ENCODE results near the gene PNPLA5. TPM values are rescaled to one million over a fixed set of nuclear protein-coding genes. Genes with fewer than 3 reads are reported as not detected.

PNPLA5 gene
- total and polyA plus RNA-seq, 2 donors (not counting 1 experiment from before 2014, with no cell fraction given): 0.33 TPM; not detected in 1

DNA sequence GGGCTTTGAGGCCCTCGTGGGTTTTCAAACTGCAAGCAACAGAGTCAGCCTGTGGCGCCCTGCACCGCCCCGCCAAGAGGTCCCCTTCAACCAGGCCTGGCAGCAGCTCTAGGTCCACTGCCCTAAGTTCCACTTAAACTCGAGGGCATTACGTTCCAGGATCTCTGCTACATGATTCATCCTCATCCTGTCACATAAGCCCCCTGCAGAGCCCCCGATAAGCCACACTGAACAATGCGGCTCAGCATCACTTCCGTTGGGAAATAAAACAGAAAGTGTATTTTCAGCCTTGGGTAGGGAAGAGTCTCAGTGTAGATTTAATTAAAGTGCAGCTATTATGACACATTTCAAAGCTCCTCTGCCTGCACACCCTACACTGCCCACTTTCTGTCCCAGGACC, 54.1 kb downstream of the PNPLA5 start:
- no peak overlapping the region for H3K9ac ChIP-seq (ENCODE audit: insufficient read depth, low read length)
- no peak for DNase-seq (ENCODE audit: low read depth in 2 of 2)
- no peaks in the 10 kb centered on the region for H3K79me2 ChIP-seq (ENCODE audit: control insufficient read depth, insufficient read depth, low read length)
- no peak overlapping the region for H2AFZ ChIP-seq (ENCODE audit: low read length)
- no peak overlapping the region for H3K4me3 ChIP-seq (replicated peaks in 1 of 4; ENCODE audit: control extremely low read depth in 1 of 4, insufficient read depth in 1 of 4, low read depth in 3 of 4, low read length in 4 of 4)
- no peak for TF ChIP-seq EZH2 (IDR thresholded peaks at IDR 0.05; ENCODE audit: low read length, missing control alignments)
- TF ChIP-seq, protein P1, sequence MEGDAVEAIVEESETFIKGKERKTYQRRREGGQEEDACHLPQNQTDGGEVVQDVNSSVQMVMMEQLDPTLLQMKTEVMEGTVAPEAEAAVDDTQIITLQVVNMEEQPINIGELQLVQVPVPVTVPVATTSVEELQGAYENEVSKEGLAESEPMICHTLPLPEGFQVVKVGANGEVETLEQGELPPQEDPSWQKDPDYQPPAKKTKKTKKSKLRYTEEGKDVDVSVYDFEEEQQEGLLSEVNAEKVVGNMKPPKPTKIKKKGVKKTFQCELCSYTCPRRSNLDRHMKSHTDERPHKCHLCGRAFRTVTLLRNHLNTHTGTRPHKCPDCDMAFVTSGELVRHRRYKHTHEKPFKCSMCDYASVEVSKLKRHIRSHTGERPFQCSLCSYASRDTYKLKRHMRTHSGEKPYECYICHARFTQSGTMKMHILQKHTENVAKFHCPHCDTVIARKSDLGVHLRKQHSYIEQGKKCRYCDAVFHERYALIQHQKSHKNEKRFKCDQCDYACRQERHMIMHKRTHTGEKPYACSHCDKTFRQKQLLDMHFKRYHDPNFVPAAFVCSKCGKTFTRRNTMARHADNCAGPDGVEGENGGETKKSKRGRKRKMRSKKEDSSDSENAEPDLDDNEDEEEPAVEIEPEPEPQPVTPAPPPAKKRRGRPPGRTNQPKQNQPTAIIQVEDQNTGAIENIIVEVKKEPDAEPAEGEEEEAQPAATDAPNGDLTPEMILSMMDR (conservative IDR thresholded peaks at IDR 0.05 in 1 of 2, IDR thresholded peaks at IDR 0.05 in 1 of 2; ENCODE audit: low read depth in 1 of 2, low read length in 2 of 2): no peak
- no peaks in the 10 kb centered on the region for H3K27me3 ChIP-seq (ENCODE audit: control insufficient read depth, insufficient read depth, low read length)
- no peaks in the 10 kb centered on the region for H3K4me1 ChIP-seq (ENCODE audit: control insufficient read depth, extremely low read depth, insufficient read depth, low read length)
- no peaks in the 10 kb centered on the region for H3K36me3 ChIP-seq (ENCODE audit: control insufficient read depth, insufficient read depth, low read length)
- H3K9me3 ChIP-seq (ENCODE audit: control insufficient read depth, insufficient read depth, low read depth, low read length): no peaks in the 10 kb centered on the region
- H3K27ac ChIP-seq (ENCODE audit: insufficient read depth, low read length): no peak overlapping the region
- no peak overlapping the region for H3K4me2 ChIP-seq (ENCODE audit: extremely low read depth, insufficient read depth, low read length)
- H4K20me1 ChIP-seq (ENCODE audit: control insufficient read depth, extremely low read depth, insufficient read depth, low read length): no peaks in the 10 kb centered on the region

DNA sequence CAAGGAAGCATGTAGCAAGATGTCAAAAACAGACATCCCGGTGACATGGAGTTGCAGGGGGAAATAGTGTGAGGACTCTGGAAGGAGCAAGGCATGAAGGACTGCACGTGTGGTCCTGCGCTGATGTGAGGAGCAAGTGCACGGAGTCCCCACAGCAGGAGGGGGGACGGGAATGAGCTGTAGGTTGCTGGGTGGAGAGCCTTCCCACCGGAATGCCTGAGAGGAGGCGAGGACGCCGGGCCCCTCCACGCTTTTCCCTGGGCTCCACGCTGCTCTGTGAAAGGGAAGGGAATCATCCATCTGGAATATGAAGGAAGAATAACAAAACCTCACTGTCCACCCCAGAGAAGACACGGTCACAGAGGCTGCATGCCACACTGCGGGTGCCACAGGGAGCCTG, 56.1 kb downstream of the PNPLA5 start:
- H3K27ac ChIP-seq (ENCODE audit: insufficient read depth, low read length): no peak overlapping the region
- no peaks in the 10 kb centered on the region for H3K36me3 ChIP-seq (ENCODE audit: control insufficient read depth, insufficient read depth, low read length)
- no peak overlapping the region for H3K4me3 ChIP-seq (replicated peaks in 1 of 4; ENCODE audit: control extremely low read depth in 1 of 4, insufficient read depth in 1 of 4, low read depth in 3 of 4, low read length in 4 of 4)
- H3K4me1 ChIP-seq (ENCODE audit: control insufficient read depth, extremely low read depth, insufficient read depth, low read length): peaks cover under 1% of the 10 kb centered on the region
- no peak for TF ChIP-seq EZH2 (IDR thresholded peaks at IDR 0.05; ENCODE audit: low read length, missing control alignments)
- TF ChIP-seq, protein P1 (conservative IDR thresholded peaks at IDR 0.05 in 1 of 2, IDR thresholded peaks at IDR 0.05 in 1 of 2; ENCODE audit: low read depth in 1 of 2, low read length in 2 of 2): no peak
- H3K79me2 ChIP-seq (ENCODE audit: control insufficient read depth, insufficient read depth, low read length): no peaks in the 10 kb centered on the region
- no peak overlapping the region for H3K4me2 ChIP-seq (ENCODE audit: extremely low read depth, insufficient read depth, low read length)
- H3K9me3 ChIP-seq (ENCODE audit: control insufficient read depth, insufficient read depth, low read depth, low read length): no peaks in the 10 kb centered on the region
- H3K27me3 ChIP-seq (ENCODE audit: control insufficient read depth, insufficient read depth, low read length): no peaks in the 10 kb centered on the region
- H3K9ac ChIP-seq (ENCODE audit: insufficient read depth, low read length): no peak overlapping the region
- H4K20me1 ChIP-seq (ENCODE audit: control insufficient read depth, extremely low read depth, insufficient read depth, low read length): no peaks in the 10 kb centered on the region
- DNase-seq (ENCODE audit: low read depth in 2 of 2): no peak
- H2AFZ ChIP-seq (ENCODE audit: low read length): no peak overlapping the region

DNA sequence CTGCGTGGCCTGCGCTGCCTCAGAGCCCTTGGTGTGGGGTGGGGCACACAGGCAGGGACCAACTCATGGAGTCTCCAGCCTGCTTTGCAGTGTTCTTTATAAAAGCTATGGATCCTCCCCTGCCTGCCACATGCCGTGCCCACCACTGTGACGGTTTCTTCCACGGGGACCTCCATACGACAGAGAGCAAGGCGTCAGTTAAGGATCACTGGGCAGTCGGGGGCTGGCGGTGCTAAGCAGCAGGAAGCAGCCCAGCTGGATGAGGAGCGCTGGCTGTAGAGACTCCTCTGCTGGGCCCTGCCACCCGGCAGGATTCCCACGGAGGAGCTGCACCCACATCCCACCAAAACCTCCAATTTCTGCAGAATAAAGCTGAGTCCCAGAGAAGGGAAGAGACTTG, 56.6 kb downstream of the PNPLA5 start:
- TF ChIP-seq, protein P1 (conservative IDR thresholded peaks at IDR 0.05 in 1 of 2, IDR thresholded peaks at IDR 0.05 in 1 of 2; ENCODE audit: low read depth in 1 of 2, low read length in 2 of 2): no peak
- no peak for TF ChIP-seq EZH2 (IDR thresholded peaks at IDR 0.05; ENCODE audit: low read length, missing control alignments)
- Histone ChIP-seq H3K27me3 (ENCODE audit: control insufficient read depth, insufficient read depth, low read length) (no peaks in the 10 kb centered on the region), H3K9ac (ENCODE audit: insufficient read depth, low read length) (no peak overlapping the region), H3K27ac (ENCODE audit: insufficient read depth, low read length) (no peak overlapping the region), H4K20me1 (ENCODE audit: control insufficient read depth, extremely low read depth, insufficient read depth, low read length) (no peaks in the 10 kb centered on the region), H3K4me3 (replicated peaks in 1 of 4; ENCODE audit: control extremely low read depth in 1 of 4, insufficient read depth in 1 of 4, low read depth in 3 of 4, low read length in 4 of 4) (no peak overlapping the region), H3K9me3 (ENCODE audit: control insufficient read depth, insufficient read depth, low read depth, low read length) (no peaks in the 10 kb centered on the region), H3K36me3 (ENCODE audit: control insufficient read depth, insufficient read depth, low read length) (no peaks in the 10 kb centered on the region), H2AFZ (ENCODE audit: low read length) (no peak overlapping the region), H3K79me2 (ENCODE audit: control insufficient read depth, insufficient read depth, low read length) (no peaks in the 10 kb centered on the region), H3K4me2 (ENCODE audit: extremely low read depth, insufficient read depth, low read length) (no peak overlapping the region), H3K4me1 (ENCODE audit: control insufficient read depth, extremely low read depth, insufficient read depth, low read length) (peaks cover 6% of the 10 kb centered on the region)
- no peak for DNase-seq (ENCODE audit: low read depth in 2 of 2)

All from fibroblast of lung (primary cell).